HuH-7.5 (cell line): ENCODE results near the gene DTX2.
"Not testable (repeated sequence)": the region's sequence is repeated elsewhere in the genome, so short reads cannot be mapped to it uniquely, and the experiment has no call there.

Experiments used
- DNase-seq: peaks from one replicate; pipeline ENCODE4 v3.0.0; 2011; ENCODE audit warnings: low spot score

The DTX2 gene

DNA sequence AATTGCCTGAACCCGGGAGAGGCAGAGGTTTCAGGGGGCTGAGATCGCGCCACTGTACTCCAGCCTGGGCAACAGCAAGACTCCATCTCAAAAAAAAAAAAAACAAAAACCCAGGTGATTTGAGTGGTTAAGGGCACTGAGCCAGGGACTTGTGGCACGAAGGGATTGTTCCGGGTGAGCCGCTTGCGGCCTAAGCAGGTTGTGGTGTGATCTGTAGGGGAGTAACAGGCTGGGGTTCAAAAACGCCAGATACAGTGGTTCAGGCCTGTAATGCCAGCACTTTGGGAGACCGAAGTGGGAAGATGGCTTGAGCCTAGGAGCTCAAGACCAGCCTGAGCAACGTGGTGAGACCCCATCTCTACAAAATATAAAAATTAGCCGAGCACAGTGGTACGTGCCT, 17.7 kb upstream of the DTX2 start:
- DNase-seq: not testable (repeated sequence)

DNA sequence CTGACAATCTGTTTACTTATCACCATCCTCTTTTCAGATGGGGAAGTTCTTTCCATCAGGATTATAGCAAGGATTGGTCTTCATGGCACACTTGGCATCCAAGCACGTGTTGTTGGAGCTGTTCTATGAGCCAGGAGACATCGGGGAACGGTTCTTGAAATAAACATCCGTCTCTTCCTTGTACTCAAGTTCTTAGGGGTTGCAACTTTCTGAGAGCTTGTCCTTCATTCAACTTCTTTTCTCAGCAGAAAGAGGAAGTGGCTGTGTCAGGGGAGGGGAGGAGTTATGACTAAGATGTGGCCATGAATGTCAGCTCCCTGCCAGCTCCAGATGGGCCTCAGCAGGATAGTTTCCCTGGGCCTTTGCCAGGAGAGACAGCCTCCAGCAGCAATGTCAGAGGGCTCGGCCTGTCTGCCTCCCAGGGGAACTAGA, 15.9 kb upstream of the DTX2 start:
- DNase-seq: not testable (repeated sequence)

DNA sequence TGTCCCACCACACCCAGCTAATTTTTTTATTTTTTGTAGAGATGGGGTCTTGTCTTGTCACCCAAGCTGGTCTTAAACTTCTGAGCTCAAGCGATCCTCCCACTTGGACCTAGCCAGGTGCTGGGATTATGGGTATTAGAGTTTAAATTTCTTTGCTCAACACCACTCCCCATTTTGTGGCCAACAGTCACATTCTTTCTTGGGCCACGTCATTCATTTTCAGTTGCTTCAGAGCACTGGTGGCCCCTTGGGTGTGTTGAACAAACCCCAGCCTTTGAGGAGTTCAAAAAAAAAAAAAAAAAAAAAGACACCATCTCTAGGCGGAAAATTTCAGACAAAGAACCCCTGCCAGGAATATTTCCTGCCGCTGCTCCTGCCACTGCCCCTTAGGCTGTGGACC, 4.5 kb upstream of the DTX2 start:
- not testable (repeated sequence) for DNase-seq

GRCh38 chr7:76458504-76458903, 3.0 kb upstream of the DTX2 start:
- not testable (repeated sequence) for DNase-seq

DNA sequence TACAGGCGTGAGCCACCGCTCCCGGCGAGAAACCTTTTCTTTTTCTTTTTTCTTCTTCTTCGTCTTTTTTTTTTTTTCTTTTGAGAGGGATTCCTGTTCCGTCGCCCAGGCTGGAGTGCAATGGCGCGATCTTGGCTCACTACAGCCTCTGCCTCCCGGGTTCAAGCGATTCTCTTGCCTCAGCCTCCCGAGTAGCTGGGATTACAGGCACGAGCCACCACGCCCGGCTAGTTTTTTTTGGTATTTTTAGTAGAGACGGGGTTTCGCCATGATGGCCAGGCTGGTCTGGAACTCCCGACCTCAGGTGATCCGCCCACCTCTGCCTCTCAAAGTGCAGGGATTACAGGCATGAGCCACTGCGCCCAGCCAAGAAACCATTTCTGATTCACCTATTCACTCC, 742 bp upstream of the DTX2 start:
- not testable (repeated sequence) for DNase-seq

DNA sequence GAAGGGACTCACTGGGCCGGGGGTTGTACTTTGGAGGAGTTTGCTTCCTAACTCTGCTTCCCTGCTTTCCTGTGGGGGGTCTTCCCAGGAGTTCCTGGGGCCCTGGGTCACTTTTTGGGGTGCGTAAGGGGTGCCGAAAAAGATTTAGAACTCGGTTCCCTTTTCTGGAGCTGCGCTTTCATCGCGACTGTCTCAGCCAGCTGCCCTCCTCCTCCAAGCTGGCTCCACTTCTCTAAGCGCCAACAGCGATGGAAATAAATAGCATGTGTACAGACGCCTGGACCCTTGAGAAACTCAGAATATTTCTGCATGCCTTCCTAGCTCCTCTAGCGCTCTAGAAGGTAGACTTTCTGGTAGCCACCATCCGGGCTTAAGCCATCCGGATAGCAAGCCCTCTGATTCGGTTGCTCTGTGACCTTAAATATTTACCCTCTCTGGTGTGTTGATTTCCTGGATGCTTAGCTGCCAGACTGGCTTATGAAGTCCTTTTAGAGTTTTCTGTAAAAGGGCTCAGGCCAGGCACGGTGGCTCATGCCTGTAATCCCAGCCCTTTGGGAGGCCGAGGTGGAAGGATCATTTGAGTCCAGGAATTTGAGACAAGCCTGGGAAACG, 868 bp downstream of the DTX2 start:
- DNase-seq: not testable (repeated sequence)

GRCh38 chr7:76464959-76465358, 3.5 kb downstream of the DTX2 start:
- DNase-seq: not testable (repeated sequence)

DNA sequence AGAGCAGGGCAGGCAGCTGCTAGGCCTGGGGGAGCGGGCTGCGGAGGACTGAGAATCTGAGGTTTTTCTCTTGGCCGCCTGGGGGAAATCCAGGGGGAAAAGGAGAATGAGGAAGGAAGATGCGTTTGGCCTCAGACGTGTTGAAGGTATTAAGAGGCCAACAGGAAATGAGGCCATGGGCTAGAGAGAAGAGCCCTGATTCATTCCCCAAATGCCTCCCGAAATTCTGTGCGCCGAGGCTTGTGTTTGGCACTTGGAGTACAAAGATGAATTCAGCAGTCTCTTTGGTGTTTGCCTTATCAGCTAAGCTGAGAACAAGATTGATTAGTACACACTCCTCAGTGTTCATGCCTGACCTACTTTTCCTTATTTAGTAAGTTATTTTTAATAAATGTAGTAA, 4.4 kb downstream of the DTX2 start:
- DNase-seq: not testable (repeated sequence)

DNA sequence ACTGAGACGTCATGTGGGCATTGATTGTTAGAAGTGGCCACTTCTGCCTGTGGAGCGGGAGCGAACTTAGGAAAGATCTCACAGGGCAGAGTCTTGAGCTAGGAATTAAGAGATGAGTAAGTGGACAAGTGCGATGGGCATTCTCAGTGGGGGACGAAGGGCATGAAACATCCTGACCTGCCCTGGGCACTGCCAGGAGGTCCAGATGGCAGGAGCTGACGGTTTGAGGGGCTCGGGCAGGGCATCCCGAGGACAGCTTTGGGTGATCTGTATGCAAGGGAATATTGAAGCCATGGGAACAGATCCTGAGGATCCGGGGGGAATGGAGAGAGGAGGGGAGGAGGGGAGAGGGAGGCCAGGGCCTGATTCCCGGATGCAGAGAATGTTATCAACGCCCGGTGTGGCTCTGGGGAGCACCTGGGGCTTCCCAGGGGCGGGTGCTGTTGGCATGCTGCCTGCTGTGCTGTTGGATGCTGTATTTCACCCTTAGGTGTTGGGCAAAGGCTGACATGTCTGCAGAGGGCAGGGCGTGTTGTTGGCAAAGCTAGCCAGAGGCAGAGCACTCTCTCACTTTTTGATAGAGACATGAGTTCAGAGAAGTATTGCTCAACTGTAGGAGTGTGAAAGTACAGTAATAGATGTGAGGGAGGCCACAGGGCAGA, 6.4 kb downstream of the DTX2 start:
- DNase-seq: not testable (repeated sequence)

DNA sequence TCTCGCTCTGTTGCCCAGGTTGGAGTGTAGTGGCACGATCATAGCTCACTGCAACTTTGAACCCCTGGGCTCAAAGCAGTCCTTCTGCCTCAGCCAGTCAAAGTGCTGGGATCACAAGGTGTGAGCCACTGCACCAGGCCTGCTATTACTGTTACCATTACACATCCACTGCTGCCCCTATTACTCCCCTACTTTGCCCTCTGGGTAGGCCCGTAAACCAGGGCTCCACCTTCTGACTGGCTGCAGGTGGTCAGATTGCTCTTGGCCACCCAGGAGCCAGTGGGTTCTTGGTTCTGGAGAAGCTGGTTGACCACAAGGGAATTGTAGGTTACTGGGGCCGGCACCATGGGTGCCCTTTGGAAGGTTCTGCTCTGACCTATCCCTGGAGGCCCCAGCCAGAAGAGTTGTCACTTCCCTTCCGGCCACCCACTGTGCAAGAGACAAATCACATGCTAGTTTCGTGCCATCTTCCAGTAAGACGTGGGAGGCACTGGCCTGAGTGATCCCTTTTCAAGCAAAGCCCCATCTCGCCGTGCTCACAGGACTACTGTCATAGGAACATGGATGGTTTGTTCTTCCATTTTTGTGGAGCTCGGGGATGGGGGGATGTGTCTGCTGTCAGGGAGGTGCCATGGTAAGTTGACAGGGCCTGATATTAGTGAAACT, 10.2 kb downstream of the DTX2 start:
- DNase-seq: not testable (repeated sequence)

DNA sequence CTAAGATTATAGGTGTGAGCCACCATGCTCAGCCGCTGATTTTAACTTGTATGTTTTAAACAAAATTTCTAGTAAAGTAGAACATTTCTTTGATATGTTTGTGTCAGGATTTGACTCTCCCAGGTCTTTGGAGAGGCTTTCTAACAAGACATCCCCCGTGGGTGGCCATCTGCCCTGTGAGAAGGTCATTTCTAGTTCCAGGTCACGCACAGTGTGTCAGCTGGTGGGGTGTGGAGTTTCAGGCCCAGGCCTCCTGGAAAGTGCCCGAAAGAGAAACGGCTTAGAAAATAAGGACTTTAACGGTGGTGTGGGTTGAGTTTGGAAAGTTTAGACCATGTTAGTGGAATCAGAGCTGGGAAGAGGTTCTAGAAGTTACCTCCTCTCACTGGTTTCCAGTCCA, 11.6 kb downstream of the DTX2 start:
- not testable (repeated sequence) for DNase-seq

GRCh38 chr7:76476280-76476679, 14.8 kb downstream of the DTX2 start:
- DNase-seq: not testable (repeated sequence)

DNA sequence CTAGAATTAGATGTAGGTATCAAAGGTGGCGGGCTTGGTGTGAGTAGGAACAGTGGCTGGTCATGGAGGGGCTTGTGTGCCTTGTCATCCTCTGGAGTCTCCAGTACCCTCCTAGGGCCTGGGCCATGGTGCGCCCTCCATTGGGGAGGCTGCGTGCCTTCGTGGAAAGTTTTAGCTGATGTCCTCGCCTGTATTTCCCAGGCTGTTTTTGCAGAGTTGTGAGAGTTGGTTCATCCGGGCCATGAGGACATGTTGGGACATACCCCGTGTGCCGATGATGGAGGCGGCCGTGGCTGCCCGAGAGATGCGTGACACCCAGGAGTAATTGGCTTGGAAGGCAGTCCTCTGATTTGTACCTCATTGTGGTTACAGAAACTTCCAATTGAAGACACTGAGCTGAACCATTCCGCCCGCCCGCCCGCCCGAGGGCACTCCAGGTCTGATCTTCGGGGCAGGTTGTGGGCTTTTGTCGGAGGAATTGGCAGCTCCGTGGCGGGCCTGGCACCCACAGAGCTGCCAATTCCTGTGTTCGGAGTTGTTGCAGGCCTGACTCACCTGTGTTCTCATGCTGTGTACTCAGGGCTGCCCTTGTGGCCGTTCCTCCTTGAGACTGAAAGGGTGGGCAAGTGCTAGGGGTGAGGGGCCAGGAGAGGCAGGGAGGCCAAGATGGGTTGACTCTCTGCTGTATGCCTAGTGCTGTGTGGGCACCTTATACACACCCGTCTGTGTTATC, 15.4 kb downstream of the DTX2 start:
- DNase-seq: not testable (repeated sequence)

DNA sequence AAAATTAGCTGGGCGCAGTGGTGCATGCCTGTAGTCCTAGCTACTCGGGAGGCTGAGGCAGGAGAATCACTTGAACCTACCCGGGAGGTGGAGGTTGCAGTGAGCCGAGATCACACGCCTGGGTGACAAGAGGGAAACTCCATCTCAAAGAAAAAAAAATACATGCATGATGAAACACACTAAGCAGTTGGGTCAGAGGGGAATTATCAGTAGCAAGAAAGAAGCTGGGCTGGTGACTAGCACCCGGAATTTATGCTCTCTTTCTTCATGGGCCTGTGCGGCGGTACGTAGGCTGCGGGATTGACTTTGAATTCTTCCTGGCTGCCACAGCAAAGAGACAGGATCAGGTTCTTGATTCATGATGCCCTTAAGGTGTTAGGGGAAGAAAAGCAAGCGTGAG, 18.1 kb downstream of the DTX2 start:
- not testable (repeated sequence) for DNase-seq

- not testable (repeated sequence) for DNase-seq
Measured at GRCh38 chr7:76480403-76481253, 19.1 kb downstream of the DTX2 start.

- not testable (repeated sequence) for DNase-seq
Measured at GRCh38 chr7:76482660-76483059, 21.2 kb downstream of the DTX2 start.

DNA sequence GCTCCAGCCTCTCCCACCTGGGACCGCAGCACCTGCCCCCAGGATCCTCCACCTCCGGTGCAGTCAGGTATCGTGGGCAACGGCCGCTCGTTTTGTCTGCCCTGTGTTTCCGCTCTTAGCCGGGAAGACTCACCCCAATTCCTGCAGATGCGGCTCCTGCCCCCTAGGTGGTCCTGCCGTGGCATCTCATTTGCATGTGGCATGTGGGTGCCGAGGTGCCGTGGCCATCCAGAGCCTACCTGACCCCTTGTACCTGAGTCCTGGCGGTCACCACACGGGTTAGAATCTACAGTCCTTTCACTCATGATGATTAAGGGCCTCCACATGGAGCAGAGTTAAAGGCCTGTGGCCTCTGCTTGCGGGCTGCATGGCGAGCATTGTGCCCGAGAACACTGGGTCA, 21.6 kb downstream of the DTX2 start:
- not testable (repeated sequence) for DNase-seq

DNA sequence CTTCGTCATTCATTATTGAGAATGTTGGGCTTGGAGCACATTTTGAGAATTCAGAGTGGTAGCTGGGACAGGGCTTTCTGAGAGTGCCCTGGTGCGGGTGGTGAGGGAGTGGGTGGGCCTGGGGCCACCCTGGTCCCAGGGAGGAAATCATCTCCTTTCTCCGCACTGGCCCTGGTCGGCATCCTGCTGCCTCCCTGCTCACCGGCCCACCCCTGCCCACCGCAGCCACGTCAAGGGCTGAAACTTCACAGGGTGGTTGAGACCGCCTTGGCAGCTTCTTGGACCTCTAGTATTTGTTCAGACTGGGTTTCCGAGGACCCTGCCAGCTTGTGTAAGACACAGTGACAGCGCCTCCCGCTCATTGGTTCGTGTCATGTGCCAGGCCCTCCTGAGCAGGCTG, 22.9 kb downstream of the DTX2 start:
- not testable (repeated sequence) for DNase-seq

DNA sequence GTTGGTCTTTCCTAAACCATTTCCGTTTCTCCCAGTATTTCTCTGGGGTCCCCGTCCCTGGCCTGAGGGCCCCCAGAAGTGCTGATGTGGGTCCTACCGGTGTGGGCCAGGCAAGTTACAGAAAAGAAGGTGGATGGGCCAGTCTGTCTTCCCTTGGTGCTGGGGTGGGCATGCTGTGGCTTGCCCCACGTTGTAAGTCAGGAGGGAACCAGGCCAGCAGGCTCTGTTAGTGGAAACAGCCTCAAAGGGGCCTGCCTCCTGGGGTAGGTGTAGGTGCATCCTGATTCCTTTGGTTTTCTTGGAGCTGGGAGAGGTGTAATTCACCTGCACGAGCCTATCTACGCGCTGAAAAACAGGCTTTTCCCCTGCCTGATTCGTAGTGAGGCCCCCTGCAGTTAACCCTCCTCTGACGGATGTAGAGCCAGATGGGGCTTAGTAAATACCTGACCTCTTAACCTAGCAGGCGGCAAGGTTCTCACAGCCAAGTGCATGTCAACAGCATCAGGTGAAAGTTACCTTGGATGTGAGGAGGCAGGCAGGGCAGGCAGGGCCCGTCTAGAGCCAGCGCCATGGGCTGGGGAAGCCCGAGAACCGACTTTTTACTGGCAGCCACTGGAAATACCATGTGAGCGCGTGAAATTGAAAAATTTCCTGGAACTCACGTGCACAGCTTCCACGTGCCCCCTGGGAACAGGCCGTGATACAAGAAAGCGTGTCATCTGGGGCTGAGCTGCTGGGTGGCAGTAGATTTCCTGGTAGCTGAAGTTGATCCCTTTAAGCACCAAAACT, 24.5 kb downstream of the DTX2 start:
- not testable (repeated sequence) for DNase-seq

DNA sequence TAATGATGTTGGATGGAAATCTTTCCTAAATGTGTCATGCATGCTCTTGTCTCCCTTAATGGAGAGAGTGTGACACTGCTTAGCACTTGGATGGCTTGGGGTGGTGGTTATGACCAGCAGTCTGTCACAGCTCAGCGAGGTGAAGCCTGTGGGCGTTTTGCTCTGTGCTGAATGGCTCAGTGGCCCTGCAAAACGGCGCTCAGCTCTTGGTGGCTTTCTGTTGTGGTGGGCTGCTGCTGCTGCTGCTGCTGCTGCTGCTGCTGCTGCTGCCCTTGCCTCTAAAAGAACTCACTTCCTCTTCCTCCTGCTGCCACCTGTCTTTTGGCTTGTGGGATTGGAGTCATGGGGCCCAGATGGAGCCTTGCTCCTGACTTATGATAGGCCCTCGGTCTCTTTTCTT, 25.1 kb downstream of the DTX2 start:
- not testable (repeated sequence) for DNase-seq

GRCh38 chr7:76487969-76488368, 26.5 kb downstream of the DTX2 start:
- not testable (repeated sequence) for DNase-seq
